Thyroid gland (tissue), 4 donors: ENCODE results near the gene DCLK3.

Source experiments
- CTCF ChIP-seq, 6 experiments: fragments of 200-600 bp in 3 of 6; fragments of 450-650 bp in 3 of 6; sonication (generic) in 3 of 6; IDR thresholded peaks; one replicate each; pipeline ENCODE4 v1.5.1; 2016 to 2019; ENCODE audit warnings: antibody characterized with exemption in 6 of 6, mild to moderate bottlenecking in 2 of 6, inconsistent platforms in 1 of 6, moderate library complexity in 1 of 6
- POLR2A ChIP-seq, 2 donors: fragments of 450-650 bp; IDR thresholded peaks; one replicate each; pipeline ENCODE4 v1.6.1; 2017; ENCODE audit warnings: antibody characterized with exemption in 2 of 2, mild to moderate bottlenecking in 2 of 2, moderate library complexity in 1 of 2

GRCh38 chr3:36680952-36681351, 83.4 kb downstream of the DCLK3 start:
- no peak for TF ChIP-seq CTCF (IDR thresholded peaks at IDR 0.05)
- TF ChIP-seq POLR2A (IDR thresholded peaks at IDR 0.05), result no peak
